HG03045 (cell line): Measurements from ENCODE around the gene TBX3.

Experiments
- ATAC-seq: cut with Tn5 transposase; IDR thresholded peaks from one replicate; pipeline ENCODE4 v1.9.1; 2021; ENCODE audit warnings: mild to moderate bottlenecking, moderate library complexity; ENCODE audit not compliant: unreplicated experiment

The TBX3 gene

GRCh38 chr12:114697243-114697716 lies 13.3 kb upstream of the TBX3 start:
- ATAC-seq, result no peak

- no peak for ATAC-seq
These were observed 12.7 kb upstream of the TBX3 start for GRCh38 chr12:114696443-114697242.

- ATAC-seq, result no peak
These were observed 11.3 kb upstream of the TBX3 start for GRCh38 chr12:114695305-114695592.

GRCh38 chr12:114694436-114695304 lies 10.7 kb upstream of the TBX3 start:
- no peak for ATAC-seq

- ATAC-seq, result no peak
These were observed 9.6 kb upstream of the TBX3 start for GRCh38 chr12:114693532-114693931.

GRCh38 chr12:114693059-114693531 lies 9.1 kb upstream of the TBX3 start:
- ATAC-seq, result no peak

GRCh38 chr12:114692186-114693058 lies 8.4 kb upstream of the TBX3 start:
- no peak for ATAC-seq

GRCh38 chr12:114691763-114692185 lies 7.8 kb upstream of the TBX3 start:
- no peak for ATAC-seq

- ATAC-seq, result no peak
These were observed 7.2 kb upstream of the TBX3 start for GRCh38 chr12:114691196-114691595.

- no peak for ATAC-seq
These were observed 6.5 kb upstream of the TBX3 start for GRCh38 chr12:114690267-114691135.

- ATAC-seq, result no peak
These were observed 5.4 kb upstream of the TBX3 start for GRCh38 chr12:114689075-114689994.

GRCh38 chr12:114688256-114688845 lies 4.4 kb upstream of the TBX3 start:
- no peak for ATAC-seq

- ATAC-seq, result no peak
These were observed 3.8 kb upstream of the TBX3 start for GRCh38 chr12:114687802-114688201.

- ATAC-seq, result no peak
These were observed 3.0 kb upstream of the TBX3 start for GRCh38 chr12:114686773-114687500.

- ATAC-seq, result no peak
These were observed 2.4 kb upstream of the TBX3 start for GRCh38 chr12:114686426-114686772.

GRCh38 chr12:114685869-114686268 lies 1.9 kb upstream of the TBX3 start:
- ATAC-seq, result no peak

GRCh38 chr12:114685320-114685781 lies 1.4 kb upstream of the TBX3 start:
- ATAC-seq, result no peak

GRCh38 chr12:114684870-114685273 lies 897 bp upstream of the TBX3 start:
- ATAC-seq, result no peak
